MM.1S (cell line): ENCODE measurements around the gene HHIPL1.

Experiments used
- EZH2 ChIP-seq: fragments of 300-600 bp; sonication (generic); optimal IDR thresholded peaks from 2 replicates; pipeline ENCODE3; 2017; ENCODE audit warnings: low read depth, mild to moderate bottlenecking, antibody characterized with exemption, low read length, mixed read lengths
- TF ChIP-seq, protein P1 (sequence below): fragments of 300-600 bp; sonication (generic); IDR thresholded peaks from 2 replicates; pipeline ENCODE4 v1.5.1; 2016; ENCODE audit warnings: antibody characterized with exemption, low read length, mixed read lengths

DNA sequence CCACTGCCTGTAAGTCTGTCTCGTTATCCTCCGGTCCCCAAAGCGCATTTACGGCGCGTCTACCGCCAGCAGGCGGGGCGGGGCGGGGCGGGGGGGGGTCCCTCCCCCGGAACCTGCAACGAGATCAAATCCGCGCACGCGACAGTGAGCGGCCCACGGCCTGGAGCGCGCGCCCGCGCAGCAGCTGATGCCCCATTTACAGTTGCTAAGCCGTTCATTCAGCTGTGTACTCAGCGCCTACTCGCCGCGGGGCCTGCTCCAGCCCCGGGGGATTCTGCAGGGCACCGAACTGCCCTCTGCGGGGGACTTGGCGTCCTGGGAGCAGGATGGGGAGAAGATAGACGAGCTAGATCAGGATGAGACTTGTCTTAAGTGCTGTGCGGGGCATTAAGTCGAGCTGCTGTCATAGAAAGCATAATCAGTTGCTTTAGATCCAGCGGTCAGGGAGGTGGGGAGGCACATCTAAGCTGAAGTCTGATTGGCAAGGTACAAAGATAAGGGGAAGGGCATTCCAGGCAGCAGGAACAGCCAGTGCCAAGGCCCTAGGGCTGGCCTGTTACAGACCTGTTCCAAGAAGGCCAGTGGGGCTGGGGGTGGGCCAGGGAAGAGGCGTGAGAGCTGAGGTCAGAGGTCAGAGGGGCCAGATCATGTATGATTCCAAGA lies 39.5 kb upstream of the HHIPL1 start:
- TF ChIP-seq, protein P1, sequence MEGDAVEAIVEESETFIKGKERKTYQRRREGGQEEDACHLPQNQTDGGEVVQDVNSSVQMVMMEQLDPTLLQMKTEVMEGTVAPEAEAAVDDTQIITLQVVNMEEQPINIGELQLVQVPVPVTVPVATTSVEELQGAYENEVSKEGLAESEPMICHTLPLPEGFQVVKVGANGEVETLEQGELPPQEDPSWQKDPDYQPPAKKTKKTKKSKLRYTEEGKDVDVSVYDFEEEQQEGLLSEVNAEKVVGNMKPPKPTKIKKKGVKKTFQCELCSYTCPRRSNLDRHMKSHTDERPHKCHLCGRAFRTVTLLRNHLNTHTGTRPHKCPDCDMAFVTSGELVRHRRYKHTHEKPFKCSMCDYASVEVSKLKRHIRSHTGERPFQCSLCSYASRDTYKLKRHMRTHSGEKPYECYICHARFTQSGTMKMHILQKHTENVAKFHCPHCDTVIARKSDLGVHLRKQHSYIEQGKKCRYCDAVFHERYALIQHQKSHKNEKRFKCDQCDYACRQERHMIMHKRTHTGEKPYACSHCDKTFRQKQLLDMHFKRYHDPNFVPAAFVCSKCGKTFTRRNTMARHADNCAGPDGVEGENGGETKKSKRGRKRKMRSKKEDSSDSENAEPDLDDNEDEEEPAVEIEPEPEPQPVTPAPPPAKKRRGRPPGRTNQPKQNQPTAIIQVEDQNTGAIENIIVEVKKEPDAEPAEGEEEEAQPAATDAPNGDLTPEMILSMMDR = no peak
- no peak for TF ChIP-seq EZH2
